HG02642 (cell line): Measurements from ENCODE around the gene ULK2.
"Not testable (repeated sequence)": the region's sequence is repeated elsewhere in the genome, so short reads cannot be mapped to it uniquely, and the experiment has no call there.

ENCODE experiments used
- ATAC-seq: cut with Tn5 transposase; IDR thresholded peaks from one replicate; pipeline ENCODE4 v1.9.1; 2021; ENCODE audit warnings: mild to moderate bottlenecking; ENCODE audit not compliant: unreplicated experiment, poor library complexity

ULK2 gene

DNA sequence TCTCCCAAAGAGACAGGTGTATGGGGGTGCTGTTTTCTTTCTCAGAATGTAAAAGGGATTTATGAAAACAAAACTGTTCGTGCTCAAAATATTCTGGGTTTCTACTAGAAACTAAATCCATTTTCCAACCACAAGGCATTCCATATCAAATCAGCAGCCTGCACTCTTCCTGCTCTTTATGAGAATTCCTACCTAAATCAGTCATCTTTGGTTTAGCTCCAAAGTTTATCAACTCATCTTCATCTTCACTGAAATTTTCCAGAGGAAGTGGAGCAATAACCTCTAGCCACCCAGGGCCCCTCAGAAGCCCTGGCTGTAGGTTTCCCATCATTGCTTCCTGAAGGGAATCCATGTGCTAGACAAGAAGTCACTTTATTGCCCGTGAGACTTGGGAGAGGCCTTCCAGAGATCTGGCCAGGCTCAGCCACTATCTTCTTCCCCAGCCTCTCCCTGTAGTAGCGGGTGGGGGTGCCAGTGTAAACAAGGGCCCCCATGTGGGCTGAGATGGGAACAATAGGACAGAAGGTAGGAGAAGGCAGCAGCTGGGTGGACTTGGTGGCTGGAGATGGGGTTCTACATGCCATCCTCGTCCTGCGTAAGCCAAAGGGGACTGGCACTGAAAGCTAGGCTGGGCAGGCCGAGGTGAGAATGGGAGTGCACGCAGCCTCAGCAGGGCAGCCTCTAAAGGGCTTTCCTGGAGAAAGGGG, 97.6 kb downstream of the ULK2 start:
- ATAC-seq, result no peak

- no peak for ATAC-seq
Observed at GRCh38 chr17:19768046-19768782, 99.5 kb downstream of the ULK2 start.

DNA sequence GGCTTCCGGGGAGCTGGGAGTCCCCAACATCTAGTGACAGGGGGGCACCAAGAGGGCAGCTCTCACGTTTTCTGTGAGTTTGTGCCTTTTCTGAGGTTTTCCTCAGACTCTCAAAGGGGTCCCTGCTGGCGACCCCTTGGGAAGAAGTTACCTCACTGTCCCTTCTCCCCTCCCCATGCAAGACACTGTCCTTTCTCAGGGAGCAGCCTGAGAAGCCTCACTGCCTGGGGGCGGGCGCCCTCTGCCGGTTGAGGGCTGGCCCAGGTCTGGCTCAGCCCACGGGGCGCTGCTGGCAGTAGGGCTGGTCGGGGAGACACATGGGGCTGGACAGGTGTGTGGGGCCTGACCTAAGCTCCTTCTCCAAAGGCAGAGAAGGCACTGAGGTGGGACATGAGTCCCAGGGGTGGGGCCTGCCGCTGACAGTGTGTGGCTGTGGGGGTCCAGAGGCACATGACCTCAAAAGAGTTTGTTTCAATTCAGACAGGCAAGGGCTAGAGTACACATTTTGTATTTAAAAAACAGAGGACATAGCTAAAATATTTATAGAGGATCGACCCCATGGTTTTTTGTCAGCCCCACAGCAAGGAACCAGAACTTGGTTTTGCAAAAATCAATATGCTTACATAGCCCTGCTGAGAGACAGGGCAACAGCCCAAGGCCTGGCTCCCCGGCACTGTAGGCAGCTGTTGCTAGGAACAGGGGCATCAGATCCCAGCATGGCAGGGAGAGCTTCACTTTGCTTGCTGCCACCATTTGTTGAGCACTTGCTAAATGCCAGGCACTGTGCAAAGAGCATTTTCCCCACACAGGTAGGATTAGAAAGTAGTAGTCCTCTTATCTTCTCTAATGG, 101.1 kb downstream of the ULK2 start:
- peak; percentile 70 for ATAC-seq

GRCh38 chr17:19766016-19766415, 101.7 kb downstream of the ULK2 start:
- no peak for ATAC-seq

DNA sequence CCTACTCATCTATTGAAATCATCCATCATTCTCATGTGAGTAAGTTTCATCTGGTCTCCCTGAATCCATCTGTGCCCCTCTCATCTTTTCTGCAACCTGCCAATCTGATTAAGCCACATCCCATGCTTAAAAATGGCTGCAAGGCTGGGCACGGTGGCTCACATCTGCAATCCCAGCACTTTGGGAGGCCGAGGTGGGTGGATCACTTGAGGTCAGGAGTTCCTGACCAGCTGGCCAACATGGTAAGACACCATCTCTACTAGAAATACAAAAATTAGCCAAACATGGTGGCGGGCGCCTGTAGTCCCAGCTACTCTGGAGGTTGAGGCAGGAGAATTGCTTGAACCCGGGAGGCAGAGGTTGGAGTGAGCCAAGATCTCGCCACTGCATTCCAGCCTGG, 103.7 kb downstream of the ULK2 start:
- not testable (repeated sequence) for ATAC-seq

- ATAC-seq, result no peak
Observed at GRCh38 chr17:19763416-19763815, 104.3 kb downstream of the ULK2 start.

DNA sequence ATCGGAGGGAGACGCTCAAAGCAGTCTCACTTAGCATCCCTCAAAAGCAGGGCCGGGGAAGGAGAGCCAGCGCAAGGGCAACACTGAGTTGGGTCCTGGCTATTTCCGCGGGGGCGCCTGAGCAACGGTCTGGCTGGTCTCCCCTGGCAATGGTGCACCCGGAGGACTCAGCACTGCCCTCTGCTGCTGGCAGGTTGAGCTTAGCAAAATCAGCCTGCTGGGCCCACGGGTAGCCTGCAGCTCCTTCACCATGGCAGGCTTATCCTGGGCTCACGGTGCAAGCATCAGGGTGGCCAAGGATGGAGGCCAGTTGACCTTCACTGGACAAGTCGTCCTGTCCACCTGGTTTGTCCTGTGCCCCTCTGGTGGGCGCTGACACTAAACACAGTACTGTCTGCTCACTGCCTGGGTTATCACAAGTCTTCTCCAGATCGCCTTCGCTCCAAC, 105.2 kb downstream of the ULK2 start:
- ATAC-seq, result no peak

- no peak for ATAC-seq
Observed at GRCh38 chr17:19760746-19761145, 107.0 kb downstream of the ULK2 start.

- ATAC-seq, result no peak
Observed at GRCh38 chr17:19759568-19760549, 107.9 kb downstream of the ULK2 start.

DNA sequence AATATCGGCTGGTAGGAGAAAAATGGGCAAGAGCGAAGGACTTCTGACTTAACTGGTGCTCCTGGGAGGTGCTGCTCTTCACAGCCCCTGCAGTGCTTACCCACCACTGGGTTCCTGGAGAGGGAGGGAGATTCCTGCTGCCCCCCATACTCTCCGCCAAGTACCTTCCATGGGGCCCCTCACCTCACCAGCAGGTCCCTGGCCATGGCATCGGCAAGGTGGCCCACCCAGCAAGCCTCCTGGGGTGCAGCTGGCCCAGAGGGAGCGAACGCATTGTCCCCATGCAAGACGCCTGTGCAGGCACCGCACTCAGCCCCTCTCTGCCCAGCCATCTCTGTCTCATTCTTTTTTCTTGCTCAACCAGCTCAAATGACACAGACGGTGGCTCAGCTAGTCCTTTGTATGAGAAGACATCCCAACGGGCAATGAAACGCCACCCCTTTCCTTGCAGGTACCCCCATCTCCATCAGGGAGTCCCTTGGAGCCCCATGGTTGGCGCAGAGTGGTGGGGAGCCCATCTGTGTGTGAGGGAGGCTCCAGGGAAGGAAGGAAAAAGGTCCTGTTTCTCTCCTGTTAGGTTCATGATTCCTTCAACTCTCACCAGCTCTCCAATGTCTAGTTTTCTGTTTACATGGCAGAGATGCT, 110.1 kb downstream of the ULK2 start:
- no peak for ATAC-seq

GRCh38 chr17:19756546-19756945, 111.2 kb downstream of the ULK2 start:
- ATAC-seq, result no peak

DNA sequence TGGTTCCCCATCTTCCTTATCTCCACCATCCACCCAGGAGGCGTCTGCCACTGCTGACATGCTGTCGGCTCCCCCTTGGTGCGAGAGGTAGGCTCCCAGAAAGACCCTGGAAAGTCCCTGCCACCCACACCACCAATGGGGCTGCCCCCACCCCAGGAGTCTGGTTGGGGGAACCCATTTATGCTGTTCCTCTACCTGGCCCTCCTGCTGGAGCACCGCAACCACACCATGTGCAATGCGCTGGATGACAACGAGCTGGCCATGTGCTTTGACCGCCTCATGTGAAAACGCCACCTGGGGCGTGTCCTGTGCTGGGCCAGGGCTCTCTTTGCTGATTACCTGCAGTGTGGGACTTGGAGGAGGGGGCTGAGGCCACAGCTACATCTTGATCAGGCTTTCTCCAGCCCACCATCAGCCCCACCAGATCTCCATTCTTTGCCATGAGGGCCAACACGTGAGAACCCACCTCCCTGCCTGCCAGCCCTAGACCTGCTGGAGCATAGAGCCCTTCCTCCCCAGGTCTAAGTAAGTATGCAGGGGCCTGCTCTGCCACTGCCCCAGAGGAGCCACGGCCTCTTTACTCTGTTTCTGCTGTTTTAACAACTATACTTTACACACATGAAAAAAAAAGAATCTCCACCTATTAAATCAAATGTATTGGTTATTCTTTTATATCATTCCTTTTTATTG, 111.8 kb downstream of the ULK2 start:
- peak; percentile 48 for ATAC-seq

DNA sequence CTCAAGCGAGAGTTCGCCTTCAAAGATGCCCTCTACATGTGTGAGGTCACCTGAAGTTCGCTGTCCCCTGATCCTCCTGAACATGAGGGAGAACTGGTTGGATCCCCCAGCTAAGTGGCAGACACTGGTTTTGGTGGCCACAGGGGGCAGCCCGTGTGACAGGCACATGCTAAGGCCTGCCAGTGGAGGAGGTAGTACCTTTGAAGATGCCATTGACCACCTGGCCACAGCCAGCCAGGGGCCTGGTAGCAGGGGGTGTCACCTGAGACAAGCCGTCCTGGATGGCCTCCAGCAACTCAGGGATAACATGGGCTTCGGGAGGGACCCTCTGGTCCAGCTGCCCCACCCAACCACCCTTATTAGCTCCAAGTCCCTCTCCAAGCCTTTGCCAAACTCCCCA, 112.3 kb downstream of the ULK2 start:
- ATAC-seq, result peak; percentile 11

DNA sequence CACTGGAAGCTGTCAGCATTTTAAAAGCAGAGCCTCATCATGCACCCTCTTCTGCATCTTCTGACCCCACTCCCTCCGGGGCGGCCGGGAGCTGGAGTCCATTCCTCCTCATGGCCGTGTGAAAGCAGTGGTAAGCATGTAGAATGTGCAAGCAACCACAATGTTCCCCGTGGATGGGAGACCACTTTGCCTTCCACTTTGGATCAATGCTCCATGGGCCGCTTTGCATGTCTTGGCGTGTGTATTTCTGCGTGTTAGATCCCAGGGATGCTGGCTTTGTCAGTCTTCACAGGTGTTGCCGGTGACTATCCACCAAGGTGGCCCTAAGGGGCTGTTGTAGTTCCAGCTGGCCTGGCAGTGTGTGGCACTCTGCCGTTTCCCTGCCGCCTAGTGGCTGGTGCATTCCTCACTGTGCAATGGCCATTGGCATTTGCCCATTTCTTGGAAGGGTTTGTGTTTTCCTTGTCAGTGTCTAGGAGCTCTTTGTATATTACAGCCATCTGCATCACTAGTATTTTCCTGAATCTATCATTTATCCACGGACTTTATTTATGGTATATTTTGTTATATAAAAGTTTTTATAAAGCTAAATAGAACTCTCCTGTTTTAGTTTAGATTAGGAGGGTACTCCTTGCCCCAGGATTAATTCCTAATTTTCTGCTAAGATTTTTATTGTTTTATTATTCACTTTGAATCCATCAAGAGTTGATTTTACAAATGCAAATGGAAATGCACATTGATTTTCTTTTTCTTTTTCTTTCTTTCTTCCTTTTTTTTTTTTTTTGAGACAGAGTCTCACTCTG, 113.9 kb downstream of the ULK2 start:
- no peak for ATAC-seq

DNA sequence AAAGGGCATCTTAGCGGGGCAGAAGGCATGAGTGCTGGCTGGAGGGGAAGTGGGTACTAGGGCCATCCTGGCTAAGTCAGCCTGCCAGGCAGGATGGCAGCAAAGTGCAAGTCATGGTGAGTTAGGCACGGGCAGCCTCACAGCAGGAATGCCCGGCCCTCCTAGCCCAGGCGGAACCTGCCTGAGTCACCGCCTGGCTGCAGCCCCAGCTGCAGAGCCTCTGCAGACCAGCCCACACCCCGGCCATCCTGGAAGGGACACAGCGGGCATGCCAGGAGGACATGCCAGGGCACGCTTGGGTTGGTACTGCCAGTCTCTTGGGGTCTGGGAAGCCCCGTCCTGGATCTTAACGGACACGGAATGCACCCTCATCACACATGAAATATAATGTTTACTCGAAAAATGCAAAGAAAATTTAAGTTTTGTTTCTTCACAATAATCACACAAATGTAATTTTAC, 114.7 kb downstream of the ULK2 start:
- no peak for ATAC-seq

- no peak for ATAC-seq
Observed at GRCh38 chr17:19752216-19753050, 115.3 kb downstream of the ULK2 start.

GRCh38 chr17:19750835-19751234, 116.9 kb downstream of the ULK2 start:
- no peak for ATAC-seq
